HG03039 (cell line): ENCODE measurements around the gene NPHP4.

ENCODE experiments used
- ATAC-seq: cut with Tn5 transposase; IDR thresholded peaks from one replicate; pipeline ENCODE4 v1.9.1; 2021; ENCODE audit warnings: mild to moderate bottlenecking, moderate library complexity; ENCODE audit not compliant: unreplicated experiment

Gene NPHP4

GRCh38 chr1:5915587-5916571, 76.3 kb downstream of the NPHP4 start:
- ATAC-seq = no peak

- ATAC-seq = no peak
These were observed 77.4 kb downstream of the NPHP4 start for GRCh38 chr1:5914676-5915365.

GRCh38 chr1:5913876-5914275, 78.3 kb downstream of the NPHP4 start:
- ATAC-seq = no peak

GRCh38 chr1:5913078-5913845, 79.0 kb downstream of the NPHP4 start:
- no peak for ATAC-seq

- no peak for ATAC-seq
These were observed 80.4 kb downstream of the NPHP4 start for GRCh38 chr1:5911871-5912271.

- ATAC-seq = no peak
These were observed 81.1 kb downstream of the NPHP4 start for GRCh38 chr1:5911157-5911556.

- ATAC-seq = no peak
These were observed 81.6 kb downstream of the NPHP4 start for GRCh38 chr1:5910666-5911065.

- no peak for ATAC-seq
These were observed 82.0 kb downstream of the NPHP4 start for GRCh38 chr1:5910276-5910620.

GRCh38 chr1:5909576-5910275, 82.5 kb downstream of the NPHP4 start:
- no peak for ATAC-seq

- no peak for ATAC-seq
These were observed 83.5 kb downstream of the NPHP4 start for GRCh38 chr1:5908461-5909375.

- no peak for ATAC-seq
These were observed 84.3 kb downstream of the NPHP4 start for GRCh38 chr1:5907966-5908365.

- ATAC-seq = no peak
These were observed 84.8 kb downstream of the NPHP4 start for GRCh38 chr1:5907386-5907785.

GRCh38 chr1:5906966-5907365, 85.3 kb downstream of the NPHP4 start:
- no peak for ATAC-seq

- no peak for ATAC-seq
These were observed 86.1 kb downstream of the NPHP4 start for GRCh38 chr1:5906116-5906515.

- ATAC-seq = no peak
These were observed 86.8 kb downstream of the NPHP4 start for GRCh38 chr1:5905436-5905835.

- ATAC-seq = no peak
These were observed 87.7 kb downstream of the NPHP4 start for GRCh38 chr1:5904551-5904950.

- ATAC-seq = no peak
These were observed 88.5 kb downstream of the NPHP4 start for GRCh38 chr1:5903680-5904079.

GRCh38 chr1:5903031-5903430, 89.2 kb downstream of the NPHP4 start:
- ATAC-seq = no peak

- no peak for ATAC-seq
These were observed 90.4 kb downstream of the NPHP4 start for GRCh38 chr1:5901841-5902240.

GRCh38 chr1:5901150-5901549, 91.1 kb downstream of the NPHP4 start:
- ATAC-seq = no peak
